ENCODE measurements around the gene SESN2. TPM values are rescaled to one million over a fixed set of nuclear protein-coding genes. Genes with fewer than 3 reads are reported as not detected.

The SESN2 gene
- total RNA-seq, 4 donors from 2014 or later: 7.8 to 20.6 (median 9.3) TPM

GRCh38 chr1:28236656-28237322 lies 22.5 kb upstream of the SESN2 start:
- peak overlapping the region; percentile 90 to 95 (median 92) for H3K27ac ChIP-seq
- no peak for DNase-seq
- no peaks in the 10 kb centered on the region for H3K27me3 ChIP-seq
- intact Hi-C loops (cut with DNase I): no loop called here
- peak overlapping the region; percentile 86 to 97 (median 92) for H3K4me3 ChIP-seq
- peaks cover 21 to 58% (median 23%) of the 10 kb centered on the region in 3 donors for H3K4me1 ChIP-seq
- 10 to 13% methylated on average over 18 to 19 of the region's 20 CpGs for WGBS, 2 donors
- no peaks in the 10 kb centered on the region for H3K9me3 ChIP-seq
- H3K36me3 ChIP-seq: peaks cover 0 to 20% (median 0%) of the 10 kb centered on the region in 3 donors
- TF ChIP-seq POLR2A (IDR thresholded peaks at IDR 0.05): no peak
- TF ChIP-seq CTCF (IDR thresholded peaks at IDR 0.05): no peak

- peaks cover 0 to 20% (median 0%) of the 10 kb centered on the region in 3 donors for H3K36me3 ChIP-seq
- WGBS, 2 donors: 41 to 49% methylated on average over 2 of the region's 2 CpGs
- TF ChIP-seq POLR2A (IDR thresholded peaks at IDR 0.05) (no peak), CTCF (IDR thresholded peaks at IDR 0.05) (no peak)
- peak overlapping the region in 1 of 4 donors; percentile 1 for H3K27ac ChIP-seq
- peaks cover 11 to 64% (median 19%) of the 10 kb centered on the region in 3 donors for H3K4me1 ChIP-seq
- H3K4me3 ChIP-seq: no peak overlapping the region
- no peaks in the 10 kb centered on the region for H3K9me3 ChIP-seq
- no peaks in the 10 kb centered on the region for H3K27me3 ChIP-seq
- no peak for DNase-seq
- intact Hi-C loops (cut with DNase I): no loop called here
Measured at GRCh38 chr1:28239004-28239403, 20.3 kb upstream of the SESN2 start.

GRCh38 chr1:28240024-28240423 lies 19.3 kb upstream of the SESN2 start:
- intact Hi-C loops (cut with DNase I): no loop called here
- TF ChIP-seq CTCF (IDR thresholded peaks at IDR 0.05) (no peak), POLR2A (IDR thresholded peaks at IDR 0.05) (no peak)
- Histone ChIP-seq H3K27me3 (no peaks in the 10 kb centered on the region), H3K27ac (peak overlapping the region in 1 of 4 donors; percentile 1), H3K9me3 (no peaks in the 10 kb centered on the region), H3K36me3 (peaks cover 0 to 20% (median 0%) of the 10 kb centered on the region in 3 donors), H3K4me3 (no peak overlapping the region), H3K4me1 (peaks cover 16 to 70% (median 23%) of the 10 kb centered on the region in 3 donors)
- 91% methylated on average over 4 of the region's 4 CpGs for WGBS, 2 donors
- DNase-seq: no peak

- Histone ChIP-seq H3K27ac (peak overlapping the region in 3 of 4 donors; percentile 23 to 62 (median 49)), H3K9me3 (no peaks in the 10 kb centered on the region), H3K27me3 (no peaks in the 10 kb centered on the region), H3K4me3 (peak overlapping the region in 1 of 4 donors; percentile 29), H3K4me1 (peaks cover 10 to 76% (median 18%) of the 10 kb centered on the region in 3 donors), H3K36me3 (peaks cover 0 to 20% (median 0%) of the 10 kb centered on the region in 3 donors)
- 54 to 62% methylated on average over 10 of the region's 10 CpGs for WGBS, 2 donors
- no peak for DNase-seq
- TF ChIP-seq POLR2A (IDR thresholded peaks at IDR 0.05) (no peak), CTCF (IDR thresholded peaks at IDR 0.05) (no peak)
- intact Hi-C loops (cut with DNase I): no loop called here
Measured at GRCh38 chr1:28241638-28242241, 17.6 kb upstream of the SESN2 start.

GRCh38 chr1:28243685-28244311 lies 15.5 kb upstream of the SESN2 start:
- DNase-seq: no peak
- Histone ChIP-seq H3K4me3 (no peak overlapping the region), H3K27me3 (no peaks in the 10 kb centered on the region), H3K9me3 (no peaks in the 10 kb centered on the region), H3K36me3 (peaks cover 0 to 10% (median 0%) of the 10 kb centered on the region in 3 donors), H3K4me1 (peaks cover 21 to 73% (median 23%) of the 10 kb centered on the region in 3 donors), H3K27ac (peak overlapping the region in 2 of 4 donors; percentile 3 to 27)
- no peak for TF ChIP-seq CTCF (IDR thresholded peaks at IDR 0.05)
- TF ChIP-seq POLR2A (IDR thresholded peaks at IDR 0.05): no peak
- 83% methylated on average over 2 of the region's 2 CpGs; no CpG with 5 or more reads in 1 of the 2 donors for WGBS, 2 donors
- intact Hi-C loops (cut with DNase I): no loop called here
